ENCODE results near the gene ANAPC5.

ANAPC5 gene

DNA sequence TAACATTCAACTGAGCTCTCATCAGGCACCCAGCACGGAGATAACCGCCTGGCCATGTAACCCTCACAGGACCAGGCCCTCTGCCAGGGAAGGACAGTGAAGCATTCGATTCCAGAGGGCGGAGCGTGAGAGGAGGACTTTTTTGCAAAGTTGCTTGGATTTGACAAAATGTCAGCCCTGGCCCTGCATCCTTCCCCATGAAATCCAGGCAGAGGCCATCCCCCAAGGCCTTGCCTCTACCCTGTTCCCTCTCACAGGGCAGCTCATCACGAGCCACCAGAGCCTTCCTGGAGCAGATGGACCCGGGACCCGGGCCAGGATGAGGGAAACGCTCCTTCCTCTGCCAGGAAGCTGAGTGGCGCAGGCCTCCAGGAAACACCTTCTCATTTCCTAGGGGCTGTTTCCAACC is 72.7 kb downstream of the ANAPC5 start:
- TF ChIP-seq POLR2AphosphoS5 (IDR thresholded peaks at IDR 0.05; ENCODE audit: low read depth, low read length) (no peak), REST (IDR thresholded peaks at IDR 0.05; ENCODE audit: insufficient read depth in 1 of 2, low read depth in 2 of 2, low read length in 2 of 2) (no peak), SIN3A (IDR thresholded peaks at IDR 0.05; ENCODE audit: borderline replicate concordance, insufficient read depth, low read length) (no peak), TAF1 (IDR thresholded peaks at IDR 0.05; ENCODE audit: borderline replicate concordance, insufficient read depth, low read length) (no peak), FOXP2 (optimal IDR thresholded peaks at IDR 0.05; ENCODE audit: borderline replicate concordance, extremely low read depth, extremely low read length, insufficient read depth) (no peak)

GRCh38 chr12:121279071-121279375 is 73.2 kb downstream of the ANAPC5 start:
- TF ChIP-seq FOXP2 (optimal IDR thresholded peaks at IDR 0.05; ENCODE audit: borderline replicate concordance, extremely low read depth, extremely low read length, insufficient read depth), result no peak
- TF ChIP-seq SIN3A (IDR thresholded peaks at IDR 0.05; ENCODE audit: borderline replicate concordance, insufficient read depth, low read length), result no peak
- no peak for TF ChIP-seq TAF1 (IDR thresholded peaks at IDR 0.05; ENCODE audit: borderline replicate concordance, insufficient read depth, low read length)
- no peak for TF ChIP-seq REST (IDR thresholded peaks at IDR 0.05; ENCODE audit: insufficient read depth in 1 of 2, low read depth in 2 of 2, low read length in 2 of 2)
- TF ChIP-seq POLR2AphosphoS5 (IDR thresholded peaks at IDR 0.05; ENCODE audit: low read depth, low read length), result no peak

- TF ChIP-seq FOXP2 (optimal IDR thresholded peaks at IDR 0.05; ENCODE audit: borderline replicate concordance, extremely low read depth, extremely low read length, insufficient read depth) (no peak), SIN3A (IDR thresholded peaks at IDR 0.05; ENCODE audit: borderline replicate concordance, insufficient read depth, low read length) (no peak), TAF1 (IDR thresholded peaks at IDR 0.05; ENCODE audit: borderline replicate concordance, insufficient read depth, low read length) (no peak), REST (IDR thresholded peaks at IDR 0.05; ENCODE audit: insufficient read depth in 1 of 2, low read depth in 2 of 2, low read length in 2 of 2) (no peak), POLR2AphosphoS5 (IDR thresholded peaks at IDR 0.05; ENCODE audit: low read depth, low read length) (no peak)
Observed at GRCh38 chr12:121278169-121279070, 73.8 kb downstream of the ANAPC5 start.

DNA sequence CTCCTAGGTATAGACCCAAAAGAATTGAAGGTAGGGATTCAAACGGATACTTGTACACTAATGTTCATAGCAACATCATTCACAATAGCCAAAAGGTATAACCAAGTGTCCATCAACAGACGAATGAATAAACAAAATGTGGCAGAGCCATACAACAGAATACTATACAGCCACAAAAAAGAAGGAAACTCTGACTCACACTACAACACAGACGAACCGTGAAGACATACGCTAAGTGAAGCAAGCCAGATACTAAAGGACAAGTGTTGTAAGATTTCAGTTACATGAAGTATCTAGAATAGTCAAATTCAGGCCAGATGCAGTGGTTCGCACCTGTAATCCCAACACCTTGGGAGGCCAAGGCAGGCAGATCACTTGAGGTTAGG is 74.8 kb downstream of the ANAPC5 start:
- TF ChIP-seq TAF1 (IDR thresholded peaks at IDR 0.05; ENCODE audit: borderline replicate concordance, insufficient read depth, low read length), result no peak
- TF ChIP-seq SIN3A (IDR thresholded peaks at IDR 0.05; ENCODE audit: borderline replicate concordance, insufficient read depth, low read length), result no peak
- TF ChIP-seq POLR2AphosphoS5 (IDR thresholded peaks at IDR 0.05; ENCODE audit: low read depth, low read length), result no peak
- no peak for TF ChIP-seq FOXP2 (optimal IDR thresholded peaks at IDR 0.05; ENCODE audit: borderline replicate concordance, extremely low read depth, extremely low read length, insufficient read depth)
- no peak for TF ChIP-seq REST (IDR thresholded peaks at IDR 0.05; ENCODE audit: insufficient read depth in 1 of 2, low read depth in 2 of 2, low read length in 2 of 2)
